ENCODE measurements around the gene TMEM132D. TPM values are rescaled to one million over a fixed set of nuclear protein-coding genes. Genes with fewer than 3 reads are reported as not detected.

The TMEM132D gene
- total RNA-seq, 1 donor from 2014 or later = 0.20 TPM

GRCh38 chr12:129096184-129096583 is 807.6 kb downstream of the TMEM132D start:
- no peak for DNase-seq

DNA sequence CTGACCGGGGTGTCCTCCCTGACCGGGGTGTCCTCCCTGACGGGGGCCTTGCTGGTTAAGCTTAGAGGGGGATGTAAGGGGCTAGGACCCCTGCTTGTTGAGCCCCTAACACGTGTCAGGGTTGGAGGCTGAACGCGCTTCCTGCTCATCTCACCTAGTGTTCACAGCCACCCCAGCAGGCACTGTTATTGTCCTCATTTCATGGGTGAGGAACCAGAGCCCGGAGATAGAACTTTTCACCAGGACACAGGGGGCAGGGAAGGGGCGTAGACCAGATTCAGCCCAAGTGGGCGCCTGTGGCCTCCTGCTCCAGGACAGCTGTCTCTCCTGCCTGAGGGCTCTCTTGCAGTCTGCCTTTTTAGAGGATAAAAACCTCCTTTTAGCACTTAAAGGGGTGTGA is 814.2 kb downstream of the TMEM132D start:
- DNase-seq = no peak

- no peak for DNase-seq
Observed at GRCh38 chr12:129084875-129085826, 818.7 kb downstream of the TMEM132D start.

GRCh38 chr12:129083121-129083840 is 820.5 kb downstream of the TMEM132D start:
- no peak for DNase-seq

GRCh38 chr12:129082441-129082840 is 821.4 kb downstream of the TMEM132D start:
- DNase-seq = no peak

DNA sequence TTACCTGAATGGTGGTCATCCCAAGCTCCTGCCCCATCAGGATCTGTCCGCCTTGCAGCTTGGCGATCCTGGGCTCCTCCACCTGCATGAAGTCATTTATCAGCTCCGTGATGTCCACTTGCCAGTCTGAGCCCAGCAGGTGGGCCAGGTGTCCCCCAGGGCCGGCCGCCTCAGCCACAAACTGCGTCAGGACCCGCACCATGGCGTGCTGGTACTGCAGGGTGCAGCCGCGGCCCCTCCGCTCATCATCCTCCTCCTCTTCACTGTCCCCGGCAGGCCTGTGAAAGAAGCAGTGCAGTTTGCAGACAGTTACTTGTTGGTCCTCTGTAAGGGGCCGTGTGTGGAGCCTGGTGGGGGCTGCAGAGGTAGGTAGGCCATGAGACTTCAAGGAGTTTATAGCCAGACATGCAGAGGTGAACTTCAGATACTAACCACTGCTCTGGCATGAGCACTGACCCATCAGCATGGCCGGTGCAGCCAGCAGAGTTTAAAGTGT is 822.0 kb downstream of the TMEM132D start:
- DNase-seq = no peak

DNA sequence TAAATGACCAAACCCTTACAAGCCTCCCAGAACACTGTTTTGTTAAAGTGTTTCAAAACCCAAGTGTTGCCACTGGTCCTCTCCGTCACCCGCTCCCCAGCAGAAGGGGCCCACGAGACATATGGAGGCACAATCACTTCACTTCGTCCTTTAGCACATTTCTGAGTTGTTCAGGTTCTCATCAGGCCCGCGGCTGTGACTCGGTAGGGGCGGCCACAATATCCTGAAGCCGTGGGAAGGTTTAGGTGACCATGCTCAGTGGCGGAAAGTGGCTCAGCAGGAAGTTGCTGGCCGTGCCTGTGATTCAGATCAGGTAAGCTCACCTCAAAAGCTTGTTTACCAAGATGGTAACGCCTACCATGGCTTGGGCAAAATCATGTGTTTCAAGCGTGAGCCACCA is 823.0 kb downstream of the TMEM132D start:
- no peak for DNase-seq

DNA sequence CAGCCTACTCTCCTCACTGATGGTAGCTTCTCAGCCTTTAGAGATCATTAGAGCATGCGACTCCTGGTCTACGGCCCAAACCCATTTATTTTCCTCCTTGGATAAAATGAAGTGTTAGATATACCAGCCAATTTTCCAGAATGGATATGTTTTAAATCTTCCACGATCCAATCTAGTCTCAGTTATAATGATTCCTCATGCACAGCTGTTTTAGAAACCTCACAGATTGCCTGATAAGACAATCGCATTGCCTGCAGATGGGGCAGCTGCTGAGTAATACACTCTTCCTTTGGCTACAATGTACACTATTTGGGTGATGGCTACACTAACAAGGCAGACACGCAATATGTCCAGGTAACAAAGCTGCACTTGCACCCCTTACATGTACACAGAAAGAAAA is 823.4 kb downstream of the TMEM132D start:
- DNase-seq = no peak

GRCh38 chr12:129079719-129080118 is 824.1 kb downstream of the TMEM132D start:
- DNase-seq = no peak

DNA sequence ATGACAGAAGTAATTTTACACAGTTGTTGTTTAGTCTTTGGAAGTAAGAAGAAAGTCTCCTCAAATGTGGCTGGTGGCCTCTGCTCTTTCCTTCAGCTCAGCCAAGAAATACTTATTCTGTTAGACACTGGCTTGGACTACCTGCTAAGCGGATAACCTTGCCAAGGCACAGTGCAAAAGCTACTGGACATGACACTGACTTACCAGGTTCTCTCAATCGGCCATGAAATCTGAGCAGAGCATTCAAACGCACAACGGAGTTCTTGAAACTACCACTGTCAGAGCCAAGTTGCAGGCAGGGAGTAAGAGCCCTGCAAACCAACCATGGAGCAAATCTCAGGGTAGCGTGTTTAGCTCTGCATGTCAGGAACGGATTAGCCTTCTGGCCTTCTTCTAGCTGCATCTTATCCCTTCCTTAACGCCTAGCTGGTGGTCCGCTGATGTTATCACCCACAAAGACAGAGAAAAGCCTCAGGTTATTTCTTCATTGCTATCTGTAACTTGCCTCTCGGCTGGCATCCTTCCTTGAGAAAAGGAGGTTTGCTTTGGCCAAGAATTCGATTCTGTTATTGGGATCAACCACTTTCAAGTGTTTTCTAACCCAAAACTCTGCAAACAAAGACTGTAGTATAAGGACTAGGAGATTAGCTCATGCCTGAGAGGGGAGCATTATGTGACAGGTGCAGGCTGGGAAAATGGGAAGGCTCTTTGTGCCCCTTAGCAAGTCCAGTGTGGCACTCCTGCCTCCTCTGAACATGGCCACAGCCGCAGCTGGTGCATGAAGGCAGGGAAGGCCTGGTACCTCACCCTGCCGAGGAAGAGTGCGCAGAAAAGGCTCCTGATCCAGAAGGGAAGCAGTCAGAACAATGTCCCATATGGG is 827.1 kb downstream of the TMEM132D start:
- DNase-seq = no peak

- no peak for DNase-seq
Observed at GRCh38 chr12:129075460-129076208, 828.2 kb downstream of the TMEM132D start.

- DNase-seq = no peak
Observed at GRCh38 chr12:129074379-129074778, 829.4 kb downstream of the TMEM132D start.

DNA sequence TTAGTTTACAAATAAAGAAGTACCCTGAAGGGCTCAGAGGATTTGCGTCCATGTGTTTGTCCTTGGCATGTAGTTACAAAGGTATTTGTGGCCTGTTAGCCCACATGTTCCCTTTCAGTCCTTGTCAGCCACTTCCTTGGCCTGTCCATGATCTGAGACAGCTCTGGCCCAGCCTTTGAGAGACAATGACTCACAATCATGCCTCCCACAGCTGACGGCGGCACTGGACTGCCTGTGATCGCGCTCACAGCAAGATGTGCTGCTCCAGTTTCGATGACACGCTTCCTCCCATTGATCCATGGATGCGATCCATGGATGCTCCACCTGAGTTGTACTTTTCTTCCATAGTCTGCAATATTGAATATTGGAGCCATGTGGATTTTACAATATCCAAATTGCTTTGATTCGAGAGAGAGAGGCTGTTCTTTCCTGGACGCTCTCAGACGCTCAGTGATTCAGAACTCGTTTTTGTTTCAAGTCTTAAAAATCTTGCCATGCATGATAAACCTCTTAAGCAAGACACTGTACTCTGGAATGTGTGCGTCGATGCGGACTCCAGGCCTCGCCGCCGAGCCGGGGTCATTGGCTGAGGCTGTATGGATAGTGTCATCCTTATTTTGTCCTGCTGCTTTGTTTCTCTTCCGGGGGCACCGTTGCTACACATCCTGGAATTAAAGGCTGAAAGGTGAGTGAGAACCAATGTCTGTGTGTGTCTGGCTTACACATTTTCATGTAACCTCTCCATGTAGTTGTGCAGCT is 830.5 kb downstream of the TMEM132D start:
- DNase-seq = no peak

- no peak for DNase-seq
Observed at GRCh38 chr12:129071362-129071761, 832.5 kb downstream of the TMEM132D start.

- no peak for DNase-seq
Observed at GRCh38 chr12:129069886-129070285, 833.9 kb downstream of the TMEM132D start.

GRCh38 chr12:129068684-129069083 is 835.1 kb downstream of the TMEM132D start:
- no peak for DNase-seq

GRCh38 chr12:129067491-129067890 is 836.3 kb downstream of the TMEM132D start:
- DNase-seq = no peak

DNA sequence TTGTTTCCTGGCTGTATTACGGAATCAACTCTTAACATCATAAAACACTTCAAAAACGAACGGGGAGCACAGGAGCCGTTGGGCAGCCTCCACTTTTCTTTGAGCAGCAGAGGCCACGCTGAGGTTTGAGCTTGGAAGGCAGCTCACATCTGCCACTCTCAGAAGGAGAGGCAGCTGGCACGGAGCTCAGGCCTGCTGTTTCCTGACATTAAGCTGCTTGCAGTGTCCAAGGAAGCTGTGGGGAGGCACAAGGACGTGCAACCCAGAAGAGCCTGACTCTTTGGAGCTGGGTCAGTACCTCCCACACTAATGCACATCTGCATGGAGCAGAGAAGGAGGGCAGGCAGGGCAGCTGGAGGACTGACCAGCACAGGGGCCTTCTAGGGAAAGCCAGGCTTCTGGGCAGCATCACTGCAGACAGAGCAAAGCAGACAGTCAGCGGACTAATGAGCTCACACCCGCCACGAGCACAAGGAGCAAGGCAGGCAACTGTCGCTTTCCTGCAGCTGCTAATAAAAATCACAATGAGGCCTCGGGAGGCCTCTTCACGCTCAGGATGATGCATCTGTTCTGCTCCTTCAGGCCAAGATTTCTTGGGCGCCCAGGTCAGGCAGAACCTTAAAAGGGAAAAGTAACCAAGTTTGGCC is 839.5 kb downstream of the TMEM132D start:
- DNase-seq = no peak

DNA sequence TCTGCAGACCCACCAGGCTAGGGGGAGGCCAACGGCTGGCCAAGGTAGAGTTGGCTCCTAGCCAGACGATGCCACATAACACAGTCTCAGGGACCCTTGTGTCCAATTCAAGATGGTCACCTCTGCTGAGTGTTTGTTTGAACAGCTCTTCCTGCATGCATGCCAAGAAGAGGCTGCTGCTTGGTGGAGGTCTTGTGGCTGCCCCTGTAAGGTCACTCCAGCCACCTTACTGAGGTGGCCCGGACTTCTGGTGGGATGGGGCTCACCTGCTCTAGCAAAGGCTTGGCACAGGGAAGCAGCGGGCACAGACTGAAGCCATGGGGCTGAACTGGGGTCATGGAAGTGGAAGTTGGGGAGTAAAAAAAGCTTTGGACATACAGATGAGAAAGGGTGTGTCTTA is 840.2 kb downstream of the TMEM132D start:
- DNase-seq = no peak

DNA sequence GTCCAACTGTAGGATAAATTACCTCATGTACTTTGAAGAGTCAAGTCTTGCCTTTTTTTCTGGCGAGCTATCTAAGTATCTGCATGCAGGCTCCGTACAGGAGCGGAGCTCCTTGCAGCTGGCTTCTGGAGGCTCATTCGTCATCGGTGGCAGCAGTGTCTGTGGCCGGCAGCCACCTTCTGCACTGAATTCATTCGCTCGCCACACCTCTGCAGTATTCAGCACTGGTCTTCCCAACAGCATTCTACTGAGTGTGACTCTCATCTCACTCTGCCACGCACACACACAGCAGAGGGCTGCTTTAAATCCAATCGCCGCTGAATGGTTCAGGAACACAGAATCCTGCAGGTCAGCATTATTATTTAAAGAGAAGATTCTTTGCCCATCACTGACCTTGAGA is 850.6 kb downstream of the TMEM132D start:
- no peak for DNase-seq

Measured in skin of body (tissue), 2 donors.